Activated T-cell treated with anti-CD3 and anti-CD28 coated beads, Interleukin-2, amount 50 U/mL, for 24 hours (primary cell): Measurements from ENCODE around the gene XPO5.
A peak's percentile ranks its signal among the peaks of the same experiment; 100 is the strongest.
"Not testable (repeated sequence)": the region's sequence is repeated elsewhere in the genome, so short reads cannot be mapped to it uniquely, and the experiment has no call there.

Experiments
- DNase-seq: peaks from one replicate; pipeline ENCODE4 v3.0.0-alpha.2; 2020
- H3K27ac Mint-ChIP-seq: 2 replicates; pipeline ENCODE4 v1.8.0; 2020; ENCODE audit warnings: mild to moderate bottlenecking, mixed read lengths
- H3K27me3 Mint-ChIP-seq: 2 replicates; pipeline ENCODE4 v1.8.0; 2020; ENCODE audit warnings: mixed read lengths
- H3K36me3 Mint-ChIP-seq: 2 replicates; pipeline ENCODE4 v1.8.0; 2020; ENCODE audit warnings: low read depth, mixed read lengths
- H3K4me1 Mint-ChIP-seq: 2 replicates; pipeline ENCODE4 v1.8.0; 2020; ENCODE audit warnings: low read depth, mixed read lengths
- H3K4me3 Mint-ChIP-seq: 2 replicates; pipeline ENCODE4 v1.8.0; 2020; ENCODE audit warnings: mild to moderate bottlenecking, moderate library complexity, mixed read lengths
- H3K9me3 Mint-ChIP-seq: 2 replicates; pipeline ENCODE4 v1.8.0; 2020; ENCODE audit warnings: mixed read lengths

XPO5 gene

GRCh38 chr6:43557620-43558019 is 18.2 kb downstream of the XPO5 start:
- H3K27me3 Mint-ChIP-seq, H3K4me1 Mint-ChIP-seq, H3K27ac Mint-ChIP-seq, H3K4me3 Mint-ChIP-seq, H3K9me3 Mint-ChIP-seq, DNase-seq: not testable (repeated sequence)
- peaks cover 98% of the 10 kb centered on the region for H3K36me3 Mint-ChIP-seq

- DNase-seq = no peak
- Mint-ChIP-seq H3K27ac (peak overlapping the region; percentile 13), H3K4me3 (no peak overlapping the region), H3K4me1 (no peaks in the 10 kb centered on the region), H3K36me3 (peaks cover 92% of the 10 kb centered on the region), H3K27me3 (no peaks in the 10 kb centered on the region), H3K9me3 (no peaks in the 10 kb centered on the region)
Measured at GRCh38 chr6:43547222-43547621, 28.6 kb downstream of the XPO5 start.

GRCh38 chr6:43544461-43544860 is 31.4 kb downstream of the XPO5 start:
- no peak overlapping the region for H3K4me3 Mint-ChIP-seq
- H3K27ac Mint-ChIP-seq = no peak overlapping the region
- peaks cover 86% of the 10 kb centered on the region for H3K36me3 Mint-ChIP-seq
- H3K4me1 Mint-ChIP-seq = no peaks in the 10 kb centered on the region
- DNase-seq = no peak
- no peaks in the 10 kb centered on the region for H3K27me3 Mint-ChIP-seq
- no peaks in the 10 kb centered on the region for H3K9me3 Mint-ChIP-seq

GRCh38 chr6:43541774-43542471 is 33.9 kb downstream of the XPO5 start:
- Mint-ChIP-seq H3K9me3 (no peaks in the 10 kb centered on the region), H3K4me1 (no peaks in the 10 kb centered on the region), H3K4me3 (no peak overlapping the region), H3K36me3 (peaks cover 88% of the 10 kb centered on the region), H3K27ac (peak overlapping the region; percentile 16), H3K27me3 (no peaks in the 10 kb centered on the region)
- DNase-seq = no peak

GRCh38 chr6:43540507-43540906 is 35.3 kb downstream of the XPO5 start:
- Mint-ChIP-seq H3K4me3 (no peak overlapping the region), H3K4me1 (no peaks in the 10 kb centered on the region), H3K36me3 (peaks cover 88% of the 10 kb centered on the region), H3K9me3 (no peaks in the 10 kb centered on the region), H3K27ac (no peak overlapping the region), H3K27me3 (no peaks in the 10 kb centered on the region)
- DNase-seq = no peak

- H3K27ac Mint-ChIP-seq, DNase-seq, H3K4me3 Mint-ChIP-seq, H3K4me1 Mint-ChIP-seq, H3K27me3 Mint-ChIP-seq, H3K9me3 Mint-ChIP-seq: not testable (repeated sequence)
- H3K36me3 Mint-ChIP-seq = peaks cover 90% of the 10 kb centered on the region
Measured at GRCh38 chr6:43539409-43539808, 36.4 kb downstream of the XPO5 start.

- not testable (repeated sequence) for H3K27me3 Mint-ChIP-seq, H3K27ac Mint-ChIP-seq, H3K9me3 Mint-ChIP-seq, DNase-seq, H3K4me1 Mint-ChIP-seq, H3K4me3 Mint-ChIP-seq
- H3K36me3 Mint-ChIP-seq = peaks cover 91% of the 10 kb centered on the region
Measured at GRCh38 chr6:43538986-43539385, 36.9 kb downstream of the XPO5 start.

GRCh38 chr6:43532201-43532600 is 43.6 kb downstream of the XPO5 start:
- Mint-ChIP-seq H3K4me3 (no peak overlapping the region), H3K4me1 (no peaks in the 10 kb centered on the region), H3K36me3 (peaks cover 79% of the 10 kb centered on the region), H3K9me3 (no peaks in the 10 kb centered on the region), H3K27me3 (no peaks in the 10 kb centered on the region), H3K27ac (peak overlapping the region; percentile 24)
- no peak for DNase-seq

GRCh38 chr6:43524483-43524961 is 51.3 kb downstream of the XPO5 start:
- no peak for DNase-seq
- H3K27me3 Mint-ChIP-seq = no peaks in the 10 kb centered on the region
- H3K9me3 Mint-ChIP-seq = no peaks in the 10 kb centered on the region
- peaks cover 2% of the 10 kb centered on the region for H3K4me1 Mint-ChIP-seq
- peak overlapping the region; percentile 39 for H3K27ac Mint-ChIP-seq
- no peak overlapping the region for H3K4me3 Mint-ChIP-seq
- H3K36me3 Mint-ChIP-seq = peaks cover 3% of the 10 kb centered on the region

- Mint-ChIP-seq H3K4me3 (no peak overlapping the region), H3K27ac (peak overlapping the region; percentile 59), H3K4me1 (peaks cover 2% of the 10 kb centered on the region), H3K36me3 (no peaks in the 10 kb centered on the region), H3K27me3 (no peaks in the 10 kb centered on the region), H3K9me3 (no peaks in the 10 kb centered on the region)
- DNase-seq = no peak
Measured at GRCh38 chr6:43523284-43523683, 52.6 kb downstream of the XPO5 start.

GRCh38 chr6:43522547-43523261 is 53.1 kb downstream of the XPO5 start:
- H3K27me3 Mint-ChIP-seq = no peaks in the 10 kb centered on the region
- DNase-seq = no peak
- H3K4me1 Mint-ChIP-seq = peaks cover 2% of the 10 kb centered on the region
- no peaks in the 10 kb centered on the region for H3K36me3 Mint-ChIP-seq
- H3K9me3 Mint-ChIP-seq = no peaks in the 10 kb centered on the region
- H3K27ac Mint-ChIP-seq = peak overlapping the region; percentile 82
- H3K4me3 Mint-ChIP-seq = no peak overlapping the region

- peak overlapping the region; percentile 82 for H3K27ac Mint-ChIP-seq
- no peak overlapping the region for H3K4me3 Mint-ChIP-seq
- DNase-seq = no peak
Measured at GRCh38 chr6:43521836-43522235, 54.0 kb downstream of the XPO5 start.

GRCh38 chr6:43520097-43520496 is 55.7 kb downstream of the XPO5 start:
- no peaks in the 10 kb centered on the region for H3K27me3 Mint-ChIP-seq
- DNase-seq = no peak
- H3K4me1 Mint-ChIP-seq = peaks cover 15% of the 10 kb centered on the region
- H3K9me3 Mint-ChIP-seq = no peaks in the 10 kb centered on the region
- H3K4me3 Mint-ChIP-seq = no peak overlapping the region
- peaks cover 9% of the 10 kb centered on the region for H3K36me3 Mint-ChIP-seq
- H3K27ac Mint-ChIP-seq = peak overlapping the region; percentile 82

More at GRCh38 chr6:43521836-43522235, 54.0 kb downstream of the XPO5 start:
- Mint-ChIP-seq H3K9me3 (no peaks in the 10 kb centered on the region), H3K4me1 (peaks cover 2% of the 10 kb centered on the region), H3K36me3 (no peaks in the 10 kb centered on the region), H3K27me3 (no peaks in the 10 kb centered on the region)

GRCh38 chr6:43517505-43518357 is 58.1 kb downstream of the XPO5 start:
- no peaks in the 10 kb centered on the region for H3K9me3 Mint-ChIP-seq

More at GRCh38 chr6:43517505-43518357, 58.1 kb downstream of the XPO5 start:
- Mint-ChIP-seq H3K36me3 (peaks cover 29% of the 10 kb centered on the region), H3K4me3 (no peak overlapping the region), H3K27ac (no peak overlapping the region), H3K27me3 (no peaks in the 10 kb centered on the region), H3K4me1 (peaks cover 29% of the 10 kb centered on the region)
- no peak for DNase-seq
